NB4 (cell line): Measurements from ENCODE around the gene JADE3.

Source experiments
- MAX ChIP-seq: IDR thresholded peaks from 2 replicates; pipeline ENCODE4 v1.6.1; 2011; ENCODE audit warnings: low read depth, low read length
- POLR2A ChIP-seq: IDR thresholded peaks from 2 replicates; pipeline ENCODE4 v1.6.1; 2011; ENCODE audit warnings: mild to moderate bottlenecking; ENCODE audit not compliant: insufficient read length; ENCODE audit errors: extremely low read depth
- TF ChIP-seq, protein P1 (sequence below): IDR thresholded peaks from one replicate; pipeline ENCODE4 v1.5.1; 2012; ENCODE audit warnings: low read depth, low read length

DNA sequence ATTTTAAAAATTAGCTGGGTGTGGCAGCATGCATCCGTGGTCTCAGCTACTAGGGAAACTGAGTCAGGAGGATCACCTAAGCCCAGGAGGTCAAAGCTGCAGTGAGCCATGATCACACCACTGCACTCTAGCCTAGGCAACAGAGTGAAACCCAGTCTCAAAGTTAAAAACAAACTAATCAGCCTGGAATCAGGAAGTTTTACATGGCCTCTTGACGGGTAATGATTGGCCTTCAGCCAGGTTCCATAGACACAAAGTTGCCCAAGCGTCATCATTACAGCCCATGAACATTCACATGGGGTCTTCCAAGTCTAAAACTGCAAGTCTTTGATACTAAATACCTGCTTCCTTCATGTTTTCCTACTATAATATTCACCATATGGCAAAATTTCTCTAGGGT, 156.0 kb downstream of the JADE3 start:
- TF ChIP-seq POLR2A, result no peak
- TF ChIP-seq, protein P1, sequence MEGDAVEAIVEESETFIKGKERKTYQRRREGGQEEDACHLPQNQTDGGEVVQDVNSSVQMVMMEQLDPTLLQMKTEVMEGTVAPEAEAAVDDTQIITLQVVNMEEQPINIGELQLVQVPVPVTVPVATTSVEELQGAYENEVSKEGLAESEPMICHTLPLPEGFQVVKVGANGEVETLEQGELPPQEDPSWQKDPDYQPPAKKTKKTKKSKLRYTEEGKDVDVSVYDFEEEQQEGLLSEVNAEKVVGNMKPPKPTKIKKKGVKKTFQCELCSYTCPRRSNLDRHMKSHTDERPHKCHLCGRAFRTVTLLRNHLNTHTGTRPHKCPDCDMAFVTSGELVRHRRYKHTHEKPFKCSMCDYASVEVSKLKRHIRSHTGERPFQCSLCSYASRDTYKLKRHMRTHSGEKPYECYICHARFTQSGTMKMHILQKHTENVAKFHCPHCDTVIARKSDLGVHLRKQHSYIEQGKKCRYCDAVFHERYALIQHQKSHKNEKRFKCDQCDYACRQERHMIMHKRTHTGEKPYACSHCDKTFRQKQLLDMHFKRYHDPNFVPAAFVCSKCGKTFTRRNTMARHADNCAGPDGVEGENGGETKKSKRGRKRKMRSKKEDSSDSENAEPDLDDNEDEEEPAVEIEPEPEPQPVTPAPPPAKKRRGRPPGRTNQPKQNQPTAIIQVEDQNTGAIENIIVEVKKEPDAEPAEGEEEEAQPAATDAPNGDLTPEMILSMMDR, result no peak
- TF ChIP-seq MAX, result no peak
